Breast epithelium (tissue), 3 donors: ENCODE data around the gene ERG28.

Experiments used
- CTCF ChIP-seq, 3 donors: fragments of 450-650 bp; IDR thresholded peaks; one replicate each; pipeline ENCODE4 v1.5.1; 2016 to 2017; ENCODE audit warnings: antibody characterized with exemption in 3 of 3, mild to moderate bottlenecking in 3 of 3, moderate library complexity in 3 of 3
- POLR2AphosphoS5 ChIP-seq, 3 donors: sonication (generic); formaldehyde crosslinking; IDR thresholded peaks; one replicate each; pipeline ENCODE4 v1.6.1; 2017; ENCODE audit warnings: antibody characterized with exemption in 3 of 3

- no peak for TF ChIP-seq CTCF (IDR thresholded peaks at IDR 0.05)
- no peak for TF ChIP-seq POLR2AphosphoS5 (IDR thresholded peaks at IDR 0.05)
Observed at GRCh38 chr14:75610834-75611233, 49.8 kb downstream of the ERG28 start.
